Measurements from ENCODE around the gene CA9.
"Not testable (repeated sequence)": the region's sequence is repeated elsewhere in the genome, so short reads cannot be mapped to it uniquely, and the experiment has no call there.

Gene CA9

GRCh38 chr9:35673132-35674024 lies at the start of gene CA9:
Gene CA9, plus strand, starts transcription at chr9:35673928. Its CDS starts 32 bp downstream, at chr9:35673960.
- H3K4me3 ChIP-seq (ENCODE audit: control insufficient read depth, low read depth, low read length), result no peak within 1 kb of the TSS
- TF ChIP-seq, protein P1, sequence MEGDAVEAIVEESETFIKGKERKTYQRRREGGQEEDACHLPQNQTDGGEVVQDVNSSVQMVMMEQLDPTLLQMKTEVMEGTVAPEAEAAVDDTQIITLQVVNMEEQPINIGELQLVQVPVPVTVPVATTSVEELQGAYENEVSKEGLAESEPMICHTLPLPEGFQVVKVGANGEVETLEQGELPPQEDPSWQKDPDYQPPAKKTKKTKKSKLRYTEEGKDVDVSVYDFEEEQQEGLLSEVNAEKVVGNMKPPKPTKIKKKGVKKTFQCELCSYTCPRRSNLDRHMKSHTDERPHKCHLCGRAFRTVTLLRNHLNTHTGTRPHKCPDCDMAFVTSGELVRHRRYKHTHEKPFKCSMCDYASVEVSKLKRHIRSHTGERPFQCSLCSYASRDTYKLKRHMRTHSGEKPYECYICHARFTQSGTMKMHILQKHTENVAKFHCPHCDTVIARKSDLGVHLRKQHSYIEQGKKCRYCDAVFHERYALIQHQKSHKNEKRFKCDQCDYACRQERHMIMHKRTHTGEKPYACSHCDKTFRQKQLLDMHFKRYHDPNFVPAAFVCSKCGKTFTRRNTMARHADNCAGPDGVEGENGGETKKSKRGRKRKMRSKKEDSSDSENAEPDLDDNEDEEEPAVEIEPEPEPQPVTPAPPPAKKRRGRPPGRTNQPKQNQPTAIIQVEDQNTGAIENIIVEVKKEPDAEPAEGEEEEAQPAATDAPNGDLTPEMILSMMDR (conservative IDR thresholded peaks at IDR 0.05; ENCODE audit: control insufficient read depth, insufficient read depth, low read depth, low read length), result no peak
- DNase-seq (ENCODE audit: low read depth), result no peak

GRCh38 chr9:35627575-35627974 lies 46.2 kb upstream of the CA9 start:
- no peak overlapping the region for H3K4me3 ChIP-seq (ENCODE audit: control insufficient read depth, low read depth, low read length)
- TF ChIP-seq, protein P1 (conservative IDR thresholded peaks at IDR 0.05; ENCODE audit: control insufficient read depth, insufficient read depth, low read depth, low read length), result no peak
- DNase-seq (ENCODE audit: low read depth), result no peak

DNA sequence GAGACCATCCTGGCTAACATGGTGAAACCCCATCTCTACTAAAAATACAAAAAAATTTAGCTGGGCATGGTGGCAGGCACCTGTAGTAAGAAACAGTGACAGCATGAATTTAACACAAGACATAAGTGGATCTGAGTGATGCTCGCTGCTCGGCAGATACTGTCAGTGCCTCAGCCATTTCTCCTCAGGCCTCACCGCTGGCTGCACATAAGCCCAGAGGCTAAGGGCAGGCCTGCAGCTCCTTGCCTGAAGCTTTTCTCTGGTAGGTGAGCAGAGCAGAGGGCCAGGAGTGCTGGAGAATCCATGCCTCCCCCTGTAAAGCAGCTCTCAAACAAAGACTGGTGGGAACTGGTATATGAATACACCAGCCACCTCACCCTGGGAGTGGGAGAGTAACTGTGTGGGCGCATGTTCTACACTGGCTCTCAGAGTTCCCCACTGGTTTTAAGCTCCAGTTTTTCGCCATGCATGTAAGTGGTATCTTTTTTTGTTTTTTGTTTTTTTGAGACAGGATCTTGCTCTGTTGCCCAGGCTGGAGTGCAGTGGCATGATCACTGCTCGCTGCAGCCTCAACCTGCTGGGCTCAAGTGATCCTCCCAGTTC lies 45.2 kb upstream of the CA9 start:
- H3K4me3 ChIP-seq (ENCODE audit: control insufficient read depth, low read depth, low read length), result no peak overlapping the region
- TF ChIP-seq, protein P1 (conservative IDR thresholded peaks at IDR 0.05; ENCODE audit: control insufficient read depth, insufficient read depth, low read depth, low read length), result no peak
- DNase-seq (ENCODE audit: low read depth), result no peak

DNA sequence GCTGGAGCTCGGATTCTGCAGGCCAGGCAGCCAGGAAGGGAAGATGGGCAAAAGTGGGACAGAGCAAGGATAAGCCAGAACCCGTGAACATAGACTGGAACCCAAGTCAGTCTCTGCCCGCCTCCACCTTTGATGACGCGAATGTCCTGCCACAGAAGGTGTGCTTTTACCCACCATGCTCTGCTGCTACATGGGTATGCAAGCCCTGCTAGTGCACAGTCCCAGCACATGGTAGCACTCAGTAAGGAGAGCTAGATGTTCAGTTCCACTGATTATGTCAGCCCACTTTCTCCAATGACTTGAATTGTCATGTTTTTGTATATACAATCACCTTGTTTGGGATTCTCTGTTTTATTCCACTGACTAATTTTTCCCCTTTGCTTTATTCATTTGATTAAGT lies 44.1 kb upstream of the CA9 start:
- H3K4me3 ChIP-seq (ENCODE audit: control insufficient read depth, low read depth, low read length), result no peak overlapping the region
- TF ChIP-seq, protein P1 (conservative IDR thresholded peaks at IDR 0.05; ENCODE audit: control insufficient read depth, insufficient read depth, low read depth, low read length), result no peak
- DNase-seq (ENCODE audit: low read depth), result no peak

DNA sequence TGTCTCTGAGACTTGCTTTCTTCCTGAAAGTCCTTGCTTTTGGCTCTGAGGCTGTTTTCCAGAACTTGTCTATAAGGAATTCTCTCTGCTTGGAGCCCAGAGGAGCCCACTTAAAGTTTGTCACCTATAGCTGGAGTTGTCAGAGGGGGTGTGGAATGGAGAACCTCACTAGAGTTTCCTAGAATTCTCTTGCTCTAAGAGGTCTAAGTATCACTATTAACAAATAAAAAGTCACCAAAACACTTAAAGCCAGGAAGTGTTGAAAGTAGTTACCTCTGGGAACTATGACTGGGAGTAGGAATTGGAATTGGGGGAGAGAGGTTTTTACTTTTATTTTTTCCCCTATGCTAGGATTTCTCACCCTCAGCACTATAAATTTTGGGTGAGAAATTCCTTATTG lies 38.0 kb upstream of the CA9 start:
- DNase-seq (ENCODE audit: low read depth), result no peak
- H3K4me3 ChIP-seq (ENCODE audit: control insufficient read depth, low read depth, low read length), result no peak overlapping the region
- TF ChIP-seq, protein P1 (conservative IDR thresholded peaks at IDR 0.05; ENCODE audit: control insufficient read depth, insufficient read depth, low read depth, low read length), result no peak

DNA sequence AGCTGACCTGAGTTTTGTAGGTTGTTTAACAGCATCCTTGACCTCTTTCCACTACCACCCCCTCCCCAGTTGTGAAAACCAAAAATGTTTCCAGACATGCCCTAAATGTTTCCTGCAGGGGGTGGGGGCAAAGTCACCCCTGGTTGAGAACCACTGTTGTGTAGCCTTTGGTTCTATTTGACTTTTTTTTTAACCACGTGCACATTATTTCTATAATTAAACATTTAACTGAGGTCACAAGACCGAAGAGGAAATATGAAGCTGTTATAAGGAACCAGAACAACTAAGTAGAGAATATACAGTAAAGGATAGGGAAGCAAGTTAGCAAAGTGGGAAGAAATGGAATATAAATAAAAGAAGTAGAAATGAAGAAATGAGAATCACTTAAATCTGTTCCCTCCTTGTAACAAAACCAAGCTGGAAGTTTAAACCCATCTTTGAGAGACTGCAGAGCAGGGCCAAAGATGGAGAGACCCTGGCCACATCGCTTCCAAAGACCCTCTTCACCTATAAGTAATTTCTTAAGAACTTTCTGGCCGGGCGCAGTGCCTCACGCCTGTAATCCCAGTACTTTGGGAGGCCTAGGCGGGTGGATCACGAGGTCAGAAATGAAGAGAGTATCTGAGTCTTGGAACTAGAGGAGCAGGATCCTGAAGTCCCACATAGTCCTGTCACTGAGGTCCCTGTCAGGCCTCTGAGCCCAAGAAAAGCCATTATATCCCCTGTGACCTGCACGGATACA lies 37.4 kb upstream of the CA9 start:
- no peak for DNase-seq (ENCODE audit: low read depth)
- no peak overlapping the region for H3K4me3 ChIP-seq (ENCODE audit: control insufficient read depth, low read depth, low read length)
- TF ChIP-seq, protein P1 (conservative IDR thresholded peaks at IDR 0.05; ENCODE audit: control insufficient read depth, insufficient read depth, low read depth, low read length), result no peak

GRCh38 chr9:35636877-35637246 lies 36.9 kb upstream of the CA9 start:
- not testable (repeated sequence) for H3K4me3 ChIP-seq (ENCODE audit: control insufficient read depth, low read depth, low read length); DNase-seq (ENCODE audit: low read depth)

DNA sequence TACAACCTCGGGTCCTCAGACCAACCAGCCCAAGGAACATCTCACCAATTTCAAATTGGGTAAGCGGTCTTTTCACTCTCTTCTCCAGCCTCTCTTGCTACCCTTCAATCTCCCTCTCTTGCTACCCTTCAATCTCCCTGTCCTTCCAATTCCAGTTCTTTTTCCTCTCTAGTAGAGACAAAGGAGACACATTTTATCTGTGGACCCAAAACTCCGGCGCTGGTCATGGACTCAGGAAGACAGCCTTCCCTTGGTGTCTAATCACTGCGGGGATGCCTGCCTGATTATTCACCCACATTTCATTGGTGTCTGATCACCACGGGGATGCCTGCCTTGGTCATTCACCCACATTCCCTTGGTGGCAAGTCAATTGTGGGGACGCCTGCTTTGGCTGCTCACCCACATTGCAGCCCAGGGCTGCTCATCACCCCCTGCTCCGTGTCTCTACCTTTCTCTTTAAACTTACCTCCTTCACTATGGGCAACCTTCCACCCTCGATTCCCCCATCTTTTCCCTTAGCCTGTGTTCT lies 36.2 kb upstream of the CA9 start:
- H3K4me3 ChIP-seq (ENCODE audit: control insufficient read depth, low read depth, low read length); DNase-seq (ENCODE audit: low read depth): not testable (repeated sequence)

DNA sequence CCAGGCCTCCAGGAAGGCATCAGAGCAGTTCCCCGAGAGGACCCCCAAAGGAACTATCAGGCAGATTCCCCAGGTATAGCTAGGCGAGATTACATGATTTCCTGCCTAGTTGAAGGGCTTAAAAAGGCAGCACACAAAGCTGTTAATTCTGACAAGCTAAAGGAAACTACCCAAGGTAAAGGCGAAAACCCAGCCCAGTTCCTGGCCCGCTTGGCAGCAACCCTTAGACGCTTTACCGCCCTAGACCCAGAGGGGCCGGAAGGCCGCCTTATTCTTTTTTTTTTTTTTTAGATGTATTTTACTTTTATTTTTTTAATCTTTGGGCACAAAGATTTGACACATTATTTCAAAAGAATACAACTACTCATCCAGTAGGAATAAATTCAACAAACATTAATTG lies 35.0 kb upstream of the CA9 start:
- not testable (repeated sequence) for DNase-seq (ENCODE audit: low read depth); H3K4me3 ChIP-seq (ENCODE audit: control insufficient read depth, low read depth, low read length)

GRCh38 chr9:35639225-35639624 lies 34.5 kb upstream of the CA9 start:
- H3K4me3 ChIP-seq (ENCODE audit: control insufficient read depth, low read depth, low read length); DNase-seq (ENCODE audit: low read depth): not testable (repeated sequence)
